Measurements from ENCODE around the gene DHX32.

Gene DHX32

GRCh38 chr10:125812128-125812750 is 68.9 kb downstream of the DHX32 start:
- DNase-seq (ENCODE audit: low read depth in 1 of 2, low spot score in 1 of 2) = no peak

DNA sequence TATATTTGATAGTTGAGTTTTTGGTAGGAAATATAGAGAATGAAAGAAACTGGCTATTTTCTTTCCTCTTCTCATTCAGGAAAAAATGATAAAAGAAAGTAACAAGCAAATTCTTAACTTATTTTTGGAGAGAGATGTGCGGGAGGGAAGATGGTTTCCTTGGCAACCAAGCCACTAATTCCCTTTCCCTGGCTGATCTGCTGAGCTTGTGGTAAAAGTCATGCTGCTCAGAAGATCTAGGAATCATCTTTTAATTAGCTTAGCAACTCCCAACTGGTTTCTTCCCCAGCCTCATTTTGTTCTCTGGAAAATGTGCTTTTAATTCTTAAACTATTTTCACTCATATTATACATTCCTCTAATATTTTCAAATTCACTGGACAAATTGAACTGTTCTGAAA is 69.8 kb downstream of the DHX32 start:
- DNase-seq (ENCODE audit: low read depth in 1 of 2, low spot score in 1 of 2) = no peak

DNA sequence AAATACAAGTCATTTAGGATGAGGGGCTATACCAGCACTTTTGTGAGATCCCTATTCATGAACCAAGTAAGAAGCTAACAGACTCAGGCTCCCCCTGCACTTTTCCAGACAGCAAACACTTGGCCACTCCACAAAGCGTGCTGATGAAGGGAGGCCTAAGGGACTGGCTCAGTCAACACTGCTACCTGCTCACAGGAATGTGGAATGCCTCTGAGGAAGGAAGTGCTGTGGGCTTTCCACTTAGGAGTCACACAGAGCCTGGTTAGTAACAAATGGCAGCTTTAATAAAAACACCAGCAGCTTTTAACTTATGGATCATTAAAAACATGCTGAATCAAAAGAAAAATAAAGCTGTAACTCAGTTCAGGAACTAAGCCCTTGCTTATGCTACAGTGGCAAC is 73.0 kb downstream of the DHX32 start:
- DNase-seq (ENCODE audit: low read depth in 1 of 2, low spot score in 1 of 2) = no peak

- no peak for DNase-seq (ENCODE audit: low read depth in 1 of 2, low spot score in 1 of 2)
Measured at GRCh38 chr10:125802739-125803138, 78.4 kb downstream of the DHX32 start.

GRCh38 chr10:125802131-125802530 is 79.0 kb downstream of the DHX32 start:
- no peak for DNase-seq (ENCODE audit: low read depth in 1 of 2, low spot score in 1 of 2)

- no peak for DNase-seq (ENCODE audit: low read depth in 1 of 2, low spot score in 1 of 2)
Measured at GRCh38 chr10:125801574-125801973, 79.5 kb downstream of the DHX32 start.

GRCh38 chr10:125799451-125800182 is 81.5 kb downstream of the DHX32 start:
- DNase-seq (ENCODE audit: low read depth in 1 of 2, low spot score in 1 of 2) = no peak

GRCh38 chr10:125797994-125798662 is 83.0 kb downstream of the DHX32 start:
- DNase-seq (ENCODE audit: low read depth in 1 of 2, low spot score in 1 of 2) = no peak

DNA sequence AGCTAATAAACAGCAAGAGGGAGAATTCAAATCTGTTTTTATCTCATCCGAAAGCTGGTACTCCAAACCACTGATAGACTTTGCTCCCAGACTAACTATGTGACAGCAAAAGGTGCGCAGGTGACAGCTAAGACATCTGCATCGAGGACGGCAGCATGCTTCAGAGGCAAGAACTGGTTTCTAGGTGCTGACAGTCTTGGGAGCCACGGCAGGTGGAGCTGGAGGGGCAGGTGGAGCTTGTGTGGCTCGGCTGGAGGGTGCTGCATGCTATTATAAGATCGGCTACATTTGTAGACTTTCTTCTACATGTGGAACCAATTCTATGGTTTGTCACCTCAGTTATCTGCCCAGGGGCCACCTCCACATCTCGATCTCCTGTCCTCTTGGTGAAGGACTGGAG is 83.7 kb downstream of the DHX32 start:
- no peak for DNase-seq (ENCODE audit: low read depth in 1 of 2, low spot score in 1 of 2)

- no peak for DNase-seq (ENCODE audit: low read depth in 1 of 2, low spot score in 1 of 2)
Measured at GRCh38 chr10:125795637-125796190, 85.4 kb downstream of the DHX32 start.

DNA sequence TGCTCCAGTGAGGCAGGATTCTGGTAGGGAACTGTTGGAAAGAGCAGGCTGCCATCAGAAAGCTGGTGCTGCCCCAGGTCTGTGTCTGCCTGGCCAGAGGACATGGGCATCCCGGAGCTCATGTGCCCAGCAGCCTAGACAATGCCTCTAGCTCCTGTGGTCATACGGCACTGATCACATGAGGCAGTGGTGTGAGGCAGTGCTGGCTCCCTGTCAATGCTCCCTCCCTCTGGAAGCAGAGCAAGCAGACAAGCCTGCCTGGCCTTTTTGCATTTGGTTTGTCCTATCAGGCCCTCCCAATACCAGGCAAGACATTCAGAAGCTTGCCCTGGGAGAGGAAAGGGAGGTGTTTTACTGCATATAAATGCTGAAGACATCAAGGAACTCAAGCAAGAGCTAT is 86.0 kb downstream of the DHX32 start:
- no peak for DNase-seq (ENCODE audit: low read depth in 1 of 2, low spot score in 1 of 2)

DNA sequence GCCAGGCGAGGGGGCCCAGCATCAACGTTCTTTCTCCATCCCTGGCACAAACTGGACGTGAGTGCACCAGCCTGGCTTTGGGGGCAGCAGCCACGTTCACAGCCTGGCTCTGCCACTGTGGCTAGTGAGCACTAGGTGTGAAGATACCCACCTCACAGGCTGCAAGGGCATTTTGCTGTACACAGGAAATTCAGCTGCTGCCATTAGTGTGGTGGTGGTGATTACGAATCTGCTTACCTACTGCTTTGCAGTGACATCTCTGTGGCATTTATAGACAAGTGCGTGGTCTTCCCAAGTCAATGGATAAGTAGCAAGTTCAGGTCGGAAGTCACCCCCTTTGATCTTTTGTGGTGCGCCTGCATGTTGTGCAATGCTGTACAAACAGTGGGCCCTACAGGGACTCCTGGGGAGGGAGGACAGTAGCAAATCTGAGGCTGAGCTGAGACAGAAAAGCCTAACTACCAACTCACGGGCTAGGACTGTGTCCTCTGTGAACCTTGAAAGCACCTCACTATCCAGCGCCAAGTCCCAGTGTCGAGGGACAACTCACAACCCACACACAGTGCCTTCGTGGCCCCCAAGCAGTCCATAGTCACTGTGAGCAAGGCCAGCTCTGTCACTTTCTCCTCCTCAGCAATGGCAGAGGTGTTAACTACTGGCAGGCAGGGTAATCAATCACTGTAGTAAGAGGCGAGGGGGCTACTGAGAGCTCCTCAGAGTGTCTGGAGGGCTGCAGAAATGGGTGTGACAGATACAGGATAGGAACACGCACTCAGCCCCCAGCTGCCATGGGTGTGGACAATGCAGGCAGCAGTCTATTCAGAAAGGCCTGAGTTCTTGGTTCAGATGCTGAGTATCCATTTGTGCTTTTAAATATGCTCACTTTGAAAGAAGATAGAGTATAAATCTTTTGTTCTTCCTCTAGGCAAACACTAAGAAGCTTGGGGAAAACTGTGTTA is 88.5 kb downstream of the DHX32 start:
- no peak for DNase-seq (ENCODE audit: low read depth in 1 of 2, low spot score in 1 of 2)

DNA sequence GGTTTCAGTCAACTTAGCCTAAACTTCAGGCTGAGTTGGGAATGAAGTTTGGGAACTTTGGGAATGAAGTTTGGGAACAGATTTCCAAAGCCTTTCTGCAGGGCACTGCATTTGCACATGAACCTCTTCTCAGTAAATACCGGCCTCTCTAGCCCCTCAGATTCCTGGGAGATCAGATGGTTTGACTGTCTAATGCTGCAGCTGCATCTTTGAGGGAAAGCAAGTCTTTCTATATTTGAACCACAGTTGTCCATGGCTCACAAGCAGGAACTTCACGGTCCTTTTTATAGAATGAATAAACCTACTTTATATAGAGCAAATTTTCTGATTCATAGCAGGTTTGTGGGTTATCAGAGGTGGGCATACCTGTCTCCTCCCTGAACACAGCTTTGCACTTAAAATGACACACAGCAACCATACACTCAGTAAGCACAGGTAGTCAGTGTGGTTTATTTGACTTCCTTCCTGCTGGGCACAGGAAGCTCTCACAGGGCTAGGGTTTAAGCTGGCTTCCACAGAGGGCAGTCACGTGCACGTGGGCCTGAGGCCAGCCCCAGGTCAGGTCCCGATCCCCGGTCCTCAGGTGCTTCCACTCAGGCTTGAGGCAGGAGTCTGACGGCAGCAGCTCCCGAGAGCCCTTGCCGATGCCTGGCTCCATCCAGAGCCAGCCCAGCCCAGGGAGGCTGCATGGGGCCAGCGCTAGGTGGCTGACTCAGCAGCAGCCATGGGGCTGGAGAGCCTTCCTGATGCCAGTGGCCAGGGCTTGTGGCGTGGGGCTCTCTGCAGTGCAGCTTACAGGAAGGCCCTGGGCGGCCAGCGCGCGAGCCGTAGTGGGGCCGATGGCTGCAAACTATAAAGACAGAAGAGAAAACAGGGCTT is 92.7 kb downstream of the DHX32 start:
- no peak for DNase-seq (ENCODE audit: low read depth in 1 of 2, low spot score in 1 of 2)
